ENCODE measurements around the gene TTC39C. TPM values are rescaled to one million over a fixed set of nuclear protein-coding genes. Genes with fewer than 3 reads are reported as not detected.

Gene TTC39C
- total RNA-seq, 1 donor, result 42.7 TPM

DNA sequence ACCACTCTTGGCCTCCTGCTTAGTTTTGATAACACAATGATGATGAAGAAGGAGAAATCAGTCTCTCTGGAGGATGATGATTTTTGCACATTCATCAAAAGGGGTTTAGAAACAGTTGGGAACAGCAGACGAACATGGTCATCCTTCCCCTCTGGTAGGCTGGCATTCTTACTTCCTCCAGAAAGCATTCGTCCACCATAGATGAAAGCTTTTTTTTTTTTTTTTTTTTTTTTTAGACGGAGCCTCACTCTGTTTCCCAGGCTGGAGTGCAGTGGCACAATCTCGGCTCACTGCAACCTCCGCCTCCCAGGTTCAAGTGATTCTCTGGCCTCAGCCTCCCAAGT, 43.5 kb upstream of the TTC39C start:
- H3K9me3 ChIP-seq (ENCODE audit: low read depth, low read length), result no peaks in the 10 kb centered on the region
- H3K79me2 ChIP-seq (ENCODE audit: insufficient read depth, low read length), result no peaks in the 10 kb centered on the region
- DNase-seq (ENCODE audit: insufficient read length, low spot score, missing footprints), result no peak
- H3K4me3 ChIP-seq (ENCODE audit: insufficient read depth, low read length), result no peak overlapping the region
- H3K27me3 ChIP-seq (ENCODE audit: insufficient read depth, low read length), result peaks cover 3% of the 10 kb centered on the region
- no peaks in the 10 kb centered on the region for H3K36me3 ChIP-seq (ENCODE audit: insufficient read depth, low read length)
- no peak overlapping the region for H3K27ac ChIP-seq (ENCODE audit: low read depth, low read length)
- no peak overlapping the region for H3K4me2 ChIP-seq (ENCODE audit: insufficient read depth, low read length)
- TF ChIP-seq, protein P1, sequence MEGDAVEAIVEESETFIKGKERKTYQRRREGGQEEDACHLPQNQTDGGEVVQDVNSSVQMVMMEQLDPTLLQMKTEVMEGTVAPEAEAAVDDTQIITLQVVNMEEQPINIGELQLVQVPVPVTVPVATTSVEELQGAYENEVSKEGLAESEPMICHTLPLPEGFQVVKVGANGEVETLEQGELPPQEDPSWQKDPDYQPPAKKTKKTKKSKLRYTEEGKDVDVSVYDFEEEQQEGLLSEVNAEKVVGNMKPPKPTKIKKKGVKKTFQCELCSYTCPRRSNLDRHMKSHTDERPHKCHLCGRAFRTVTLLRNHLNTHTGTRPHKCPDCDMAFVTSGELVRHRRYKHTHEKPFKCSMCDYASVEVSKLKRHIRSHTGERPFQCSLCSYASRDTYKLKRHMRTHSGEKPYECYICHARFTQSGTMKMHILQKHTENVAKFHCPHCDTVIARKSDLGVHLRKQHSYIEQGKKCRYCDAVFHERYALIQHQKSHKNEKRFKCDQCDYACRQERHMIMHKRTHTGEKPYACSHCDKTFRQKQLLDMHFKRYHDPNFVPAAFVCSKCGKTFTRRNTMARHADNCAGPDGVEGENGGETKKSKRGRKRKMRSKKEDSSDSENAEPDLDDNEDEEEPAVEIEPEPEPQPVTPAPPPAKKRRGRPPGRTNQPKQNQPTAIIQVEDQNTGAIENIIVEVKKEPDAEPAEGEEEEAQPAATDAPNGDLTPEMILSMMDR (IDR thresholded peaks at IDR 0.05; ENCODE audit: extremely low read depth, low read depth, low read length), result no peak
- no peaks in the 10 kb centered on the region for H4K20me1 ChIP-seq (ENCODE audit: insufficient read depth, low read length)
- H2AFZ ChIP-seq (ENCODE audit: low read length), result no peak overlapping the region
- H3K4me1 ChIP-seq (ENCODE audit: insufficient read depth, low read length), result no peaks in the 10 kb centered on the region

GRCh38 chr18:23971666-23972230, 42.8 kb upstream of the TTC39C start:
- H3K36me3 ChIP-seq (ENCODE audit: insufficient read depth, low read length), result no peaks in the 10 kb centered on the region
- DNase-seq (ENCODE audit: insufficient read length, low spot score, missing footprints), result no peak
- no peaks in the 10 kb centered on the region for H3K9me3 ChIP-seq (ENCODE audit: low read depth, low read length)
- H3K79me2 ChIP-seq (ENCODE audit: insufficient read depth, low read length), result no peaks in the 10 kb centered on the region
- no peaks in the 10 kb centered on the region for H4K20me1 ChIP-seq (ENCODE audit: insufficient read depth, low read length)
- no peak overlapping the region for H2AFZ ChIP-seq (ENCODE audit: low read length)
- no peak overlapping the region for H3K27ac ChIP-seq (ENCODE audit: low read depth, low read length)
- no peaks in the 10 kb centered on the region for H3K4me1 ChIP-seq (ENCODE audit: insufficient read depth, low read length)
- H3K27me3 ChIP-seq (ENCODE audit: insufficient read depth, low read length), result peaks cover 3% of the 10 kb centered on the region
- no peak overlapping the region for H3K4me2 ChIP-seq (ENCODE audit: insufficient read depth, low read length)
- H3K4me3 ChIP-seq (ENCODE audit: insufficient read depth, low read length), result no peak overlapping the region
- TF ChIP-seq, protein P1 (IDR thresholded peaks at IDR 0.05; ENCODE audit: extremely low read depth, low read depth, low read length), result no peak

DNA sequence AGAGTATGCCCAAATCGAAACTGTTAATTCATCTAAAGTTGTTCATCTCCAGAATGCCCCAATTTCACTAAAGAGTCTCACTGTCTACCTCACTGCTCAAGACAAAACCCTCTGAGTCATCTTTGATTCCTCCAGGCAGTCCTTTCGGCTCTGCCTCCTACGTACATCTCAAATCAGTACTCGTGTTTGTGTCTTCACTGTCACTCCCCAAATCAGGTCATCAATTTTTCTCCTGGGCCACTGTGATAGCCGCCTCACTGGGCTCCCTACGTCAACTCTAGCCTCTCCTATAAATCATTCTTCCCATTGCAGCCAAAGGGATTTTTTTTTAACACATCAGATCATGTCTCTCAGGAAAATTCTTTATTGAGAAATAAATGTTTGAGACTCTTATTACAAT, 42.1 kb upstream of the TTC39C start:
- no peak for DNase-seq (ENCODE audit: insufficient read length, low spot score, missing footprints)
- Histone ChIP-seq H3K4me1 (ENCODE audit: insufficient read depth, low read length) (no peaks in the 10 kb centered on the region), H3K27ac (ENCODE audit: low read depth, low read length) (no peak overlapping the region), H2AFZ (ENCODE audit: low read length) (no peak overlapping the region), H3K4me2 (ENCODE audit: insufficient read depth, low read length) (no peak overlapping the region), H3K36me3 (ENCODE audit: insufficient read depth, low read length) (no peaks in the 10 kb centered on the region), H4K20me1 (ENCODE audit: insufficient read depth, low read length) (no peaks in the 10 kb centered on the region), H3K79me2 (ENCODE audit: insufficient read depth, low read length) (no peaks in the 10 kb centered on the region), H3K27me3 (ENCODE audit: insufficient read depth, low read length) (peaks cover 3% of the 10 kb centered on the region), H3K9me3 (ENCODE audit: low read depth, low read length) (no peaks in the 10 kb centered on the region), H3K4me3 (ENCODE audit: insufficient read depth, low read length) (no peak overlapping the region)
- TF ChIP-seq, protein P1 (IDR thresholded peaks at IDR 0.05; ENCODE audit: extremely low read depth, low read depth, low read length), result no peak

DNA sequence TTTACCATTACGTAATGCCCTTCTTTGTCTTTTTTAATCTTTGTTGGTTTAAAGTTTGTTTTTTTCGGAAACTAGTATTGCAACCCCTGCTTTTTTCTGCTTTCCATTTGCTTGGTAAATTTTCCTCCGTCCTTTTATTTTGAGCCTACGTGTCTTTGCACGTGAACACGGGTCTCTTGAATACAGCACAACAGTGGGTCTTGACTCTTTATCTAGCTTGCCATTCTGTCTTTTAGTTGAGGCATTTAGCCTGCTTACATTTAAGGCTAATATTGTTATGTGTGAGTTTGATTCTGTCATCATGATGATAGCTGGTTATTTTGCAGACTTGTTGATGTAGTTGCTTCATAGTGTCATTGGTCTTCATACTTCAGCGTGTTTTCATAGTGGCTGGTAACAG, 37.5 kb upstream of the TTC39C start:
- DNase-seq (ENCODE audit: insufficient read length, low spot score, missing footprints), result no peak
- no peak overlapping the region for H3K4me3 ChIP-seq (ENCODE audit: insufficient read depth, low read length)
- no peak overlapping the region for H3K4me2 ChIP-seq (ENCODE audit: insufficient read depth, low read length)
- no peaks in the 10 kb centered on the region for H3K79me2 ChIP-seq (ENCODE audit: insufficient read depth, low read length)
- no peak overlapping the region for H2AFZ ChIP-seq (ENCODE audit: low read length)
- no peak overlapping the region for H3K27ac ChIP-seq (ENCODE audit: low read depth, low read length)
- TF ChIP-seq, protein P1 (IDR thresholded peaks at IDR 0.05; ENCODE audit: extremely low read depth, low read depth, low read length), result no peak
- H3K36me3 ChIP-seq (ENCODE audit: insufficient read depth, low read length), result no peaks in the 10 kb centered on the region
- H4K20me1 ChIP-seq (ENCODE audit: insufficient read depth, low read length), result no peaks in the 10 kb centered on the region
- no peaks in the 10 kb centered on the region for H3K27me3 ChIP-seq (ENCODE audit: insufficient read depth, low read length)
- peaks cover 5% of the 10 kb centered on the region for H3K4me1 ChIP-seq (ENCODE audit: insufficient read depth, low read length)
- no peaks in the 10 kb centered on the region for H3K9me3 ChIP-seq (ENCODE audit: low read depth, low read length)

Measured in osteoblast (primary cell).